ENCODE results near the gene ZNF385B. TPM values are rescaled to one million over a fixed set of nuclear protein-coding genes. Genes with fewer than 3 reads are reported as not detected.

The ZNF385B gene
- total RNA-seq, 1 experiment from 2014 or later: 2.2 TPM

DNA sequence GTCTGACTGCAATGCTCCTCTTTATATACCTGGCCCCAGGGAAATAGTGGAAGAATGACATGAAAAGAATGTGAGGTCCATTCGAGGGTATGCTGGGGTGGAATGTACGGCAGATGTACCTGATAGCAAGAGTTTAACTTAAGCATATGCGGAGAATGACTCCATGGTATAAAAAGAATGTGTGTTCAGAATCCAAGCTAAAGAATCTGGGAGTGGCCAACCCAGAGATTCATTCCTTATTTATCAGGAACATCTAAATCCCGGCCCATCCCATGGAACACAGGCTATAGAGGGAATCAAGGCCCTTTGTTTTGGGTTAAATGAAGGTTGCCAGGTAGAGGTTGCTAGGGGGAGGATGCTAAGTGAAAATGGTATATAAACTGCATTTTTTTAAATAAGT is 150.0 kb downstream of the ZNF385B start:
- no peak overlapping the region for H3K27ac Mint-ChIP-seq
- ATAC-seq: no peak
- TF ChIP-seq GRHL2 (CRISPR knock-in tag; IDR thresholded peaks at IDR 0.05; ENCODE audit: insufficient replicate concordance, severe bottlenecking) (no peak), SMAD4 (CRISPR knock-in tag; IDR thresholded peaks at IDR 0.05) (no peak), NFYB (CRISPR knock-in tag; conservative IDR thresholded peaks at IDR 0.05; ENCODE audit: low read depth) (no peak), GABPB1 (CRISPR knock-in tag; IDR thresholded peaks at IDR 0.05) (no peak), FOXP1 (CRISPR knock-in tag; IDR thresholded peaks at IDR 0.05; ENCODE audit: borderline replicate concordance) (no peak), ETV6 (CRISPR knock-in tag; IDR thresholded peaks at IDR 0.05) (no peak), CREM (CRISPR knock-in tag; IDR thresholded peaks at IDR 0.05) (no peak), ZNF416 (CRISPR knock-in tag; IDR thresholded peaks at IDR 0.05) (no peak), SMAD3 (CRISPR knock-in tag; IDR thresholded peaks at IDR 0.05; ENCODE audit: borderline replicate concordance) (no peak)
- TF ChIP-seq, protein P1, sequence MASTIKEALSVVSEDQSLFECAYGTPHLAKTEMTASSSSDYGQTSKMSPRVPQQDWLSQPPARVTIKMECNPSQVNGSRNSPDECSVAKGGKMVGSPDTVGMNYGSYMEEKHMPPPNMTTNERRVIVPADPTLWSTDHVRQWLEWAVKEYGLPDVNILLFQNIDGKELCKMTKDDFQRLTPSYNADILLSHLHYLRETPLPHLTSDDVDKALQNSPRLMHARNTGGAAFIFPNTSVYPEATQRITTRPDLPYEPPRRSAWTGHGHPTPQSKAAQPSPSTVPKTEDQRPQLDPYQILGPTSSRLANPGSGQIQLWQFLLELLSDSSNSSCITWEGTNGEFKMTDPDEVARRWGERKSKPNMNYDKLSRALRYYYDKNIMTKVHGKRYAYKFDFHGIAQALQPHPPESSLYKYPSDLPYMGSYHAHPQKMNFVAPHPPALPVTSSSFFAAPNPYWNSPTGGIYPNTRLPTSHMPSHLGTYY (CRISPR knock-in tag; IDR thresholded peaks at IDR 0.05): no peak
- TF ChIP-seq, protein P2, sequence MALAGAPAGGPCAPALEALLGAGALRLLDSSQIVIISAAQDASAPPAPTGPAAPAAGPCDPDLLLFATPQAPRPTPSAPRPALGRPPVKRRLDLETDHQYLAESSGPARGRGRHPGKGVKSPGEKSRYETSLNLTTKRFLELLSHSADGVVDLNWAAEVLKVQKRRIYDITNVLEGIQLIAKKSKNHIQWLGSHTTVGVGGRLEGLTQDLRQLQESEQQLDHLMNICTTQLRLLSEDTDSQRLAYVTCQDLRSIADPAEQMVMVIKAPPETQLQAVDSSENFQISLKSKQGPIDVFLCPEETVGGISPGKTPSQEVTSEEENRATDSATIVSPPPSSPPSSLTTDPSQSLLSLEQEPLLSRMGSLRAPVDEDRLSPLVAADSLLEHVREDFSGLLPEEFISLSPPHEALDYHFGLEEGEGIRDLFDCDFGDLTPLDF (CRISPR knock-in tag; IDR thresholded peaks at IDR 0.05): no peak
- TF ChIP-seq, protein P3, sequence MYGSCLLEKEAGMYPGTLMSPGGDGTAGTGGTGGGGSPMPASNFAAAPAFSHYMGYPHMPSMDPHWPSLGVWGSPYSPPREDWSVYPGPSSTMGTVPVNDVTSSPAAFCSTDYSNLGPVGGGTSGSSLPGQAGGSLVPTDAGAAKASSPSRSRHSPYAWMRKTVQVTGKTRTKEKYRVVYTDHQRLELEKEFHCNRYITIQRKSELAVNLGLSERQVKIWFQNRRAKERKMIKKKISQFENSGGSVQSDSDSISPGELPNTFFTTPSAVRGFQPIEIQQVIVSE (CRISPR knock-in tag; IDR thresholded peaks at IDR 0.05; ENCODE audit: borderline replicate concordance): no peak
- DNase-seq (ENCODE audit: low spot score): no peak
- no peak overlapping the region for H3K4me3 Mint-ChIP-seq
- no peaks in the 10 kb centered on the region for H3K27me3 Mint-ChIP-seq (ENCODE audit: low read depth)
- ChIA-PET POLR2A (no interaction called here), CTCF (no interaction called here)
- no peaks in the 10 kb centered on the region for H3K9me3 Mint-ChIP-seq
- peaks cover 4% of the 10 kb centered on the region for H3K4me1 Mint-ChIP-seq
- no peaks in the 10 kb centered on the region for H3K36me3 Mint-ChIP-seq

DNA sequence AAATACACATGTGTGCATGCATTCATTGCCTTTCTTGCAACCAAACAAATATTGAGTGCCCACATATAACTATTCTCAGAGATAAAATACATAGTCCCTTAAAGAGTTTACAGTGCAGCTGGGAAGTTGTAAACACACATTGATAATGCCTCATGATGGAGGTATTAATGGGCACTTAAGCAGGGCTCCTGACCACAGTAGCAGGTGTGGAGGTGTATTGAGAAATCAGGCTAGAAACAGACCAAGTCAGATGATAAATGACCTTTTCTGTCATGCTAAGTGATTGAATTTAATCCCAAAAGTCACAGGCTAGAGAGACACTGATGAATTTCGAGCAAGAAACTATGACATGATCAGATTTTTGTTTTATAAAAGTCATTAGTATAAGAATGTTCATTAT is 157.7 kb downstream of the ZNF385B start:
- TF ChIP-seq ZNF396 (CRISPR knock-in tag; IDR thresholded peaks at IDR 0.05; ENCODE audit: borderline replicate concordance) (no peak), HMGA2 (CRISPR knock-in tag; IDR thresholded peaks at IDR 0.05) (no peak), IRF2 (CRISPR knock-in tag; IDR thresholded peaks at IDR 0.05; ENCODE audit: borderline replicate concordance, low read depth) (no peak), CREM (CRISPR knock-in tag; IDR thresholded peaks at IDR 0.05) (no peak), ESRRA (CRISPR knock-in tag; IDR thresholded peaks at IDR 0.05; ENCODE audit: borderline replicate concordance) (no peak), GRHL2 (CRISPR knock-in tag; IDR thresholded peaks at IDR 0.05; ENCODE audit: insufficient replicate concordance, severe bottlenecking) (no peak)
- TF ChIP-seq, protein P4, sequence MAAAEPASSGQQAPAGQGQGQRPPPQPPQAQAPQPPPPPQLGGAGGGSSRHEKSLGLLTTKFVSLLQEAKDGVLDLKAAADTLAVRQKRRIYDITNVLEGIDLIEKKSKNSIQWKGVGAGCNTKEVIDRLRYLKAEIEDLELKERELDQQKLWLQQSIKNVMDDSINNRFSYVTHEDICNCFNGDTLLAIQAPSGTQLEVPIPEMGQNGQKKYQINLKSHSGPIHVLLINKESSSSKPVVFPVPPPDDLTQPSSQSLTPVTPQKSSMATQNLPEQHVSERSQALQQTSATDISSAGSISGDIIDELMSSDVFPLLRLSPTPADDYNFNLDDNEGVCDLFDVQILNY (CRISPR knock-in tag; IDR thresholded peaks at IDR 0.05): no peak
- TF ChIP-seq, protein P5, sequence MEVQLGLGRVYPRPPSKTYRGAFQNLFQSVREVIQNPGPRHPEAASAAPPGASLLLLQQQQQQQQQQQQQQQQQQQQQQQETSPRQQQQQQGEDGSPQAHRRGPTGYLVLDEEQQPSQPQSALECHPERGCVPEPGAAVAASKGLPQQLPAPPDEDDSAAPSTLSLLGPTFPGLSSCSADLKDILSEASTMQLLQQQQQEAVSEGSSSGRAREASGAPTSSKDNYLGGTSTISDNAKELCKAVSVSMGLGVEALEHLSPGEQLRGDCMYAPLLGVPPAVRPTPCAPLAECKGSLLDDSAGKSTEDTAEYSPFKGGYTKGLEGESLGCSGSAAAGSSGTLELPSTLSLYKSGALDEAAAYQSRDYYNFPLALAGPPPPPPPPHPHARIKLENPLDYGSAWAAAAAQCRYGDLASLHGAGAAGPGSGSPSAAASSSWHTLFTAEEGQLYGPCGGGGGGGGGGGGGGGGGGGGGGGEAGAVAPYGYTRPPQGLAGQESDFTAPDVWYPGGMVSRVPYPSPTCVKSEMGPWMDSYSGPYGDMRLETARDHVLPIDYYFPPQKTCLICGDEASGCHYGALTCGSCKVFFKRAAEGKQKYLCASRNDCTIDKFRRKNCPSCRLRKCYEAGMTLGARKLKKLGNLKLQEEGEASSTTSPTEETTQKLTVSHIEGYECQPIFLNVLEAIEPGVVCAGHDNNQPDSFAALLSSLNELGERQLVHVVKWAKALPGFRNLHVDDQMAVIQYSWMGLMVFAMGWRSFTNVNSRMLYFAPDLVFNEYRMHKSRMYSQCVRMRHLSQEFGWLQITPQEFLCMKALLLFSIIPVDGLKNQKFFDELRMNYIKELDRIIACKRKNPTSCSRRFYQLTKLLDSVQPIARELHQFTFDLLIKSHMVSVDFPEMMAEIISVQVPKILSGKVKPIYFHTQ (CRISPR knock-in tag; IDR thresholded peaks at IDR 0.05): no peak
- Mint-ChIP-seq H3K27me3 (ENCODE audit: low read depth) (no peaks in the 10 kb centered on the region), H3K36me3 (no peaks in the 10 kb centered on the region), H3K9me3 (no peaks in the 10 kb centered on the region), H3K27ac (no peak overlapping the region), H3K4me3 (no peak overlapping the region), H3K4me1 (no peaks in the 10 kb centered on the region)
- no peak for ATAC-seq
- ChIA-PET CTCF (no interaction called here), POLR2A (no interaction called here)
- no peak for DNase-seq (ENCODE audit: low spot score)
